ENCODE measurements around the gene SLC25A51. TPM values are rescaled to one million over a fixed set of nuclear protein-coding genes. Genes with fewer than 3 reads are reported as not detected.

SLC25A51 gene
- total RNA-seq, 1 donor from 2014 or later, result 26.6 TPM

DNA sequence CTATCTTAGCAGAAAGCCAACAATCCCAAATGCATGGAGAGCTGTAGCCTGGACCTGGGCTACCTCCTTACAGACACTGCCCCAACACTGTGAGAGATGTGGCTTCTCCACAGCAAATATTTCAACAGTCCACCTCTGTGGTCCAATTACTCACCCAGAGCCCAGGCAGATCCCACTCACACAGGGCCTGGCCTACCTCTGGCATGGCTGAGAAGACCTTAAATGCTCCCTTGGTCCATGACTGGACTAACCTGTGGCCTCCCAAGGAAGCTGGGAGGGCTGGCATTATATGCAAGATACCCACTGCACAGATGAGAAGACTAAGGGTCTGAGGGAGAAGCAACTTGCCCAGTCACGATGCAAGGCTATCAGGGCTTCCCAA lies 22.8 kb upstream of the SLC25A51 start:
- no peak overlapping the region for H3K9ac ChIP-seq (ENCODE audit: low read depth in 1 of 3, low read length in 3 of 3)
- H3K36me3 ChIP-seq (ENCODE audit: control insufficient read depth in 3 of 3, insufficient read depth in 3 of 3, low read length in 3 of 3), result peaks cover 0 to 2% (median 0%) of the 10 kb centered on the region in 3 donors
- peaks cover 13 to 15% (median 14%) of the 10 kb centered on the region in 3 donors for H3K4me1 ChIP-seq (ENCODE audit: control insufficient read depth in 3 of 3, insufficient read depth in 3 of 3, low read length in 3 of 3)
- no peak overlapping the region for H3K4me3 ChIP-seq (ENCODE audit: low read length in 3 of 3)
- no peaks in the 10 kb centered on the region for H3K27me3 ChIP-seq (ENCODE audit: control insufficient read depth in 3 of 3, insufficient read depth in 3 of 3, low read length in 3 of 3)
- H3K9me3 ChIP-seq (ENCODE audit: control insufficient read depth in 3 of 3, low read length in 3 of 3), result no peaks in the 10 kb centered on the region
- no peak overlapping the region for H3K27ac ChIP-seq (ENCODE audit: low read depth, low read length)

DNA sequence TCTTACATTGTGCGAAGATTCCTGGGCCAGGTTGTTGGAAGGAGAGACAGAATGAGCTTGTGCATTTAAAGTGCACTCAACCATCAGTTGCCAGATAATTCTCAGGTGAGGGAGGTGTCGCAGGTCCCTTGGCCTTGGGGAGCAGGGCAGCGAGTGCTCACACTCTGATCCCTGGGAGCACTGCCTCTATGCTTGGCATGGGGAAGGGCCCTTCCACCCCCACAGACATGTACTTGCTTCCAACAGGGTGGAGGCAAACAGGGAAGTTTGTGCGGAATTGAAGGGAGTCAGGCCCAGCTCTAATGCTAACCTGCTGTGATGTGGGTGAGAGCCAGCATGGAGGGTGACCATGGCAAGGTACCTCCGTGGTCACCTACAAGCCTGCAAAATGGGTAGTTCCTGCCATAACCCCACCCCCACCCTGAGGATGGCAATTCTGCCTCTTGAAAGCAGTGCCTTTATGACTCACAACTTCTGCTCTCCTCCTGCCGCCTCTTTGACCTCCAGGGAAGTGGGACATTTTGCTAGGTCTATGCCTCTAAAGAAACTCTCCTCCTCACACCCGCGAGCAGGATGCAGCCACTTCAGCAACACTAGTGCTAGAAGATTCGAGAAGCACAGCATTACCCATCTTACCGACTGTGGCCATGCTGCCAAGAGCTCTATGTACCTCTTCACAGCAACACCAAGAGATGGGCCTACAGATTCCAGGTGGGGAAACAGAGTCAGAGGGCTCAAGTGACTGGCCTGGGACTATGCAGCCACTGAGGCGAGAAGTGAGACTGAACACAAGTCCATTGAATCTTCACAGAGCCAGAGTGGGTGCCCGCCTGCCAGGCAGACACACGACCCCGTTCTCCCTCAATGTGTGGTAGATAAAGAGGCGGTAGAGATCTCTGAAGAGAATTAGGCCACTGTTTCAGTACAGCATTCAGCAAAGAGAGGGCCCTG lies 22.1 kb upstream of the SLC25A51 start:
- Histone ChIP-seq H3K27ac (ENCODE audit: low read depth, low read length) (no peak overlapping the region), H3K36me3 (ENCODE audit: control insufficient read depth in 3 of 3, insufficient read depth in 3 of 3, low read length in 3 of 3) (peaks cover 0 to 2% (median 0%) of the 10 kb centered on the region in 3 donors), H3K9me3 (ENCODE audit: control insufficient read depth in 3 of 3, low read length in 3 of 3) (no peaks in the 10 kb centered on the region), H3K9ac (ENCODE audit: low read depth in 1 of 3, low read length in 3 of 3) (no peak overlapping the region), H3K27me3 (ENCODE audit: control insufficient read depth in 3 of 3, insufficient read depth in 3 of 3, low read length in 3 of 3) (no peaks in the 10 kb centered on the region), H3K4me1 (ENCODE audit: control insufficient read depth in 3 of 3, insufficient read depth in 3 of 3, low read length in 3 of 3) (peaks cover 13 to 15% (median 14%) of the 10 kb centered on the region in 3 donors), H3K4me3 (ENCODE audit: low read length in 3 of 3) (no peak overlapping the region)

GRCh38 chr9:37925006-37925405 lies 21.1 kb upstream of the SLC25A51 start:
- H3K9ac ChIP-seq (ENCODE audit: low read depth in 1 of 3, low read length in 3 of 3), result no peak overlapping the region
- H3K36me3 ChIP-seq (ENCODE audit: control insufficient read depth in 3 of 3, insufficient read depth in 3 of 3, low read length in 3 of 3), result peaks cover 0 to 2% (median 0%) of the 10 kb centered on the region in 3 donors
- no peak overlapping the region for H3K4me3 ChIP-seq (ENCODE audit: low read length in 3 of 3)
- H3K4me1 ChIP-seq (ENCODE audit: control insufficient read depth in 3 of 3, insufficient read depth in 3 of 3, low read length in 3 of 3), result peaks cover 13 to 15% (median 14%) of the 10 kb centered on the region in 3 donors
- H3K27me3 ChIP-seq (ENCODE audit: control insufficient read depth in 3 of 3, insufficient read depth in 3 of 3, low read length in 3 of 3), result no peaks in the 10 kb centered on the region
- H3K27ac ChIP-seq (ENCODE audit: low read depth, low read length), result no peak overlapping the region
- no peaks in the 10 kb centered on the region for H3K9me3 ChIP-seq (ENCODE audit: control insufficient read depth in 3 of 3, low read length in 3 of 3)

DNA sequence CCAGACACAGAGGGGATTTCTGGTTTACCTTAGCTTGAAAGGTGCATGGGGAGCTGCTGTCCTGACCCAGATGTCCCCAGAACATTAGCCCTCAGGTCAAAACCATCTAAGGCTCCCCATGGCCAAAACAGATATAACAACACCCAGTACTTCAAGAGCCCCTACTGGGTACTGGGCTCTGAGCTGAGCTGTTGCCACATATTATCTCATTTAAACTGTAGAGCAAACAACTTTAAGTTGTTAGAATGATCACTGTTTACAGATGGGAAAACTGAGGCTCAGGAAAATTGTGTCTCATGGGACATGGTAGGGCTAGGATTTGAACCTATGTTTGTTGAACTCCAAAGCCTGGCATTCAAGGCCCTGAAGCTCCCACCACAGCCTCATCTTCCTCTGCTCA lies 20.6 kb upstream of the SLC25A51 start:
- H3K27me3 ChIP-seq (ENCODE audit: control insufficient read depth in 3 of 3, insufficient read depth in 3 of 3, low read length in 3 of 3), result no peaks in the 10 kb centered on the region
- H3K4me3 ChIP-seq (ENCODE audit: low read length in 3 of 3), result no peak overlapping the region
- H3K36me3 ChIP-seq (ENCODE audit: control insufficient read depth in 3 of 3, insufficient read depth in 3 of 3, low read length in 3 of 3), result peaks cover 0 to 1% (median 0%) of the 10 kb centered on the region in 3 donors
- H3K27ac ChIP-seq (ENCODE audit: low read depth, low read length), result no peak overlapping the region
- H3K9ac ChIP-seq (ENCODE audit: low read depth in 1 of 3, low read length in 3 of 3), result no peak overlapping the region
- no peaks in the 10 kb centered on the region for H3K9me3 ChIP-seq (ENCODE audit: control insufficient read depth in 3 of 3, low read length in 3 of 3)
- H3K4me1 ChIP-seq (ENCODE audit: control insufficient read depth in 3 of 3, insufficient read depth in 3 of 3, low read length in 3 of 3), result peaks cover 11 to 15% (median 14%) of the 10 kb centered on the region in 3 donors

GRCh38 chr9:37923796-37924427 lies 20.0 kb upstream of the SLC25A51 start:
- Histone ChIP-seq H3K27me3 (ENCODE audit: control insufficient read depth in 3 of 3, insufficient read depth in 3 of 3, low read length in 3 of 3) (no peaks in the 10 kb centered on the region), H3K4me3 (ENCODE audit: low read length in 3 of 3) (no peak overlapping the region), H3K4me1 (ENCODE audit: control insufficient read depth in 3 of 3, insufficient read depth in 3 of 3, low read length in 3 of 3) (peaks cover 8 to 15% (median 14%) of the 10 kb centered on the region in 3 donors), H3K9me3 (ENCODE audit: control insufficient read depth in 3 of 3, low read length in 3 of 3) (no peaks in the 10 kb centered on the region), H3K9ac (ENCODE audit: low read depth in 1 of 3, low read length in 3 of 3) (no peak overlapping the region), H3K36me3 (ENCODE audit: control insufficient read depth in 3 of 3, insufficient read depth in 3 of 3, low read length in 3 of 3) (no peaks in the 10 kb centered on the region), H3K27ac (ENCODE audit: low read depth, low read length) (no peak overlapping the region)

DNA sequence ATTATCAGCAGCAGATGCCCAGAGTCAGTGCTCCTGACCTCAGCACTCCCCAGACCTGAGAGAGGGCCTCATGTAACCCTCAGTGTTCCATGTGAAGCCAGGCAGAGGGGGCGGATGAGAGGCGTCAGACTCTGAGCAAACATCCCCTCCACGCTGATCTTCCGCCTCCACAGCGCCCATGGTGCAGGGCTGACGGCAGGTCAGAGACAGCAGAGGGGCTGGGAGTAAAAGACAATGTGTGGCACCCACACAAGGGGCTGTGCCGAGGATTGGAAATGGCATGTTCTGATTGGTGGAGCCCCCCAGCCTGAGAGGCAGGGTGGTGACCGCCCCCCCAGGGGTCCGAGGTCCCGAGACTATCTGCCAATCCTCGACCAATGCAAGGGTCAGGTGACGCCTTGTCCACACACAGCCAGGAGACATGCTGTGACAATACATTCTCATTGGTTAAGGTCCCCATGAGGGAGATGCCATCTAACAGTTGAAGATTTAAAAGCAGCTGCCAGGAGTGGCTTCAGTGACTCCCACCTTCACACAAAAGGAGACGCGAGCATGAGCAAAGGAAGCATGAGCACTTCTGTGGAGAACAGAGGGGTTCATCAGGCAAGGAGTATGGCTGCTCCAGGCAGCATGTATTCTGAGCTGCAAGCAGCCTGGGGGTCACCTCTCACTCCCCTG lies 19.3 kb upstream of the SLC25A51 start:
- no peak overlapping the region for H3K27ac ChIP-seq (ENCODE audit: low read depth, low read length)
- no peaks in the 10 kb centered on the region for H3K9me3 ChIP-seq (ENCODE audit: control insufficient read depth in 3 of 3, low read length in 3 of 3)
- peaks cover 0 to 2% (median 0%) of the 10 kb centered on the region in 3 donors for H3K36me3 ChIP-seq (ENCODE audit: control insufficient read depth in 3 of 3, insufficient read depth in 3 of 3, low read length in 3 of 3)
- no peaks in the 10 kb centered on the region for H3K27me3 ChIP-seq (ENCODE audit: control insufficient read depth in 3 of 3, insufficient read depth in 3 of 3, low read length in 3 of 3)
- no peak overlapping the region for H3K9ac ChIP-seq (ENCODE audit: low read depth in 1 of 3, low read length in 3 of 3)
- no peak overlapping the region for H3K4me3 ChIP-seq (ENCODE audit: low read length in 3 of 3)
- H3K4me1 ChIP-seq (ENCODE audit: control insufficient read depth in 3 of 3, insufficient read depth in 3 of 3, low read length in 3 of 3), result peaks cover 4 to 8% (median 7%) of the 10 kb centered on the region in 3 donors

DNA sequence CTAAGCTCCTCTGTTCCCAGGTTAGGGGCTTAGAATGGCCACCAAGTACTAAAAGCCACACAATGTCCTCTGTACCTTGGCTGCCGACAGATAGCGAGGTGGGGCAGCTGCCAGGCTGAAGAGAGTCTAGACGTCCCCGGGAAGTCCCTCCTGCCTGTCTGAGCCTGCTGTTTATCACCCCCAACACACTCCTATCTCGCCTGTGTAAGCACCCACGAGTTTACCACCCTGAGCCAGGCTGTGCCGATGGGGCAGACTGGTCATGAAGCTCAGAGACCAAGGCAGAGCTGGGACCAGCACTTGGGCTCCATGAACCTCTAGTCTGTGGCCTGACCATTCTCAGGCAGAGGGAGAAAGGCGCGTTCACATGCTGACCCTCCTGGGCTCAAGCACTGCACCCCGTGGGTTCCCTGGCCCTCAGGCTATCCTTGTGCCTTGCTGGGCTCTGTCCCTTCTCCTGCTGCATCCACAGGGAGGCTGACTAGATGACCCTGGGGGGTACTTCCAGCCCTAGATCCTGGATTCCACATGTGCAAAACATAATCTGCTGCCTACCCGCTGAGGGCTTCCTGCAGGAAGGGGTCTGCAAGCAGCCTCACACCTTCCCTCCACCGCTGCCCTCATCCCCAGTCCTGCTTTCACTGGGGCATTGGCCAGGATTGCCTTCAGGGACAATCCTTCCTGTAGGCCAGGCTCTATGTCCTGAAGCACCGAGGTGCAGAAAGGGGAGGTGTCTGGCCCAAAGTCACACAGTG lies 18.6 kb upstream of the SLC25A51 start:
- no peaks in the 10 kb centered on the region for H3K9me3 ChIP-seq (ENCODE audit: control insufficient read depth in 3 of 3, low read length in 3 of 3)
- H3K36me3 ChIP-seq (ENCODE audit: control insufficient read depth in 3 of 3, insufficient read depth in 3 of 3, low read length in 3 of 3), result peaks cover 0 to 3% (median 2%) of the 10 kb centered on the region in 3 donors
- no peak overlapping the region for H3K9ac ChIP-seq (ENCODE audit: low read depth in 1 of 3, low read length in 3 of 3)
- no peak overlapping the region for H3K4me3 ChIP-seq (ENCODE audit: low read length in 3 of 3)
- no peak overlapping the region for H3K27ac ChIP-seq (ENCODE audit: low read depth, low read length)
- no peaks in the 10 kb centered on the region for H3K27me3 ChIP-seq (ENCODE audit: control insufficient read depth in 3 of 3, insufficient read depth in 3 of 3, low read length in 3 of 3)
- H3K4me1 ChIP-seq (ENCODE audit: control insufficient read depth in 3 of 3, insufficient read depth in 3 of 3, low read length in 3 of 3), result peaks cover 2 to 8% (median 3%) of the 10 kb centered on the region in 3 donors

- H3K4me1 ChIP-seq (ENCODE audit: control insufficient read depth in 3 of 3, insufficient read depth in 3 of 3, low read length in 3 of 3), result peaks cover 0 to 11% (median 7%) of the 10 kb centered on the region in 3 donors
- H3K27ac ChIP-seq (ENCODE audit: low read depth, low read length), result no peak overlapping the region
- peaks cover 0 to 3% (median 2%) of the 10 kb centered on the region in 3 donors for H3K36me3 ChIP-seq (ENCODE audit: control insufficient read depth in 3 of 3, insufficient read depth in 3 of 3, low read length in 3 of 3)
- H3K9ac ChIP-seq (ENCODE audit: low read depth in 1 of 3, low read length in 3 of 3), result no peak overlapping the region
- H3K27me3 ChIP-seq (ENCODE audit: control insufficient read depth in 3 of 3, insufficient read depth in 3 of 3, low read length in 3 of 3), result no peaks in the 10 kb centered on the region
- H3K4me3 ChIP-seq (ENCODE audit: low read length in 3 of 3), result no peak overlapping the region
- no peaks in the 10 kb centered on the region for H3K9me3 ChIP-seq (ENCODE audit: control insufficient read depth in 3 of 3, low read length in 3 of 3)
These were observed 17.8 kb upstream of the SLC25A51 start for GRCh38 chr9:37921546-37922300.

- H3K9me3 ChIP-seq (ENCODE audit: control insufficient read depth in 3 of 3, low read length in 3 of 3), result no peaks in the 10 kb centered on the region
- no peak overlapping the region for H3K4me3 ChIP-seq (ENCODE audit: low read length in 3 of 3)
- H3K36me3 ChIP-seq (ENCODE audit: control insufficient read depth in 3 of 3, insufficient read depth in 3 of 3, low read length in 3 of 3), result peaks cover 0 to 3% (median 2%) of the 10 kb centered on the region in 3 donors
- no peaks in the 10 kb centered on the region for H3K27me3 ChIP-seq (ENCODE audit: control insufficient read depth in 3 of 3, insufficient read depth in 3 of 3, low read length in 3 of 3)
- H3K4me1 ChIP-seq (ENCODE audit: control insufficient read depth in 3 of 3, insufficient read depth in 3 of 3, low read length in 3 of 3), result peaks cover 0 to 11% (median 7%) of the 10 kb centered on the region in 3 donors
- no peak overlapping the region for H3K9ac ChIP-seq (ENCODE audit: low read depth in 1 of 3, low read length in 3 of 3)
- no peak overlapping the region for H3K27ac ChIP-seq (ENCODE audit: low read depth, low read length)
These were observed 17.2 kb upstream of the SLC25A51 start for GRCh38 chr9:37921168-37921510.
